KOPT-K1 (cell line): ENCODE results near the gene POLR1G.
"Not testable (repeated sequence)": the region's sequence is repeated elsewhere in the genome, so short reads cannot be mapped to it uniquely, and the experiment has no call there.

Experiments
- H3K27ac ChIP-seq: fragments of 200-600 bp; sonication (generic); 2 replicates; pipeline ENCODE4 v1.5.1; 2016; ENCODE audit warnings: antibody characterized with exemption, mild to moderate bottlenecking, low read depth, low read length; ENCODE audit not compliant: poor library complexity, severe bottlenecking
- H3K36me3 ChIP-seq: fragments of 200-600 bp; sonication (generic); 2 replicates; pipeline ENCODE4 v1.5.1; 2017; ENCODE audit warnings: antibody characterized with exemption, mild to moderate bottlenecking, low read length, moderate library complexity; ENCODE audit not compliant: insufficient read depth
- H3K9me3 ChIP-seq: fragments of 200-600 bp; sonication (generic); 2 replicates; pipeline ENCODE4 v1.5.1; 2017; ENCODE audit warnings: antibody characterized with exemption, low read length, mild to moderate bottlenecking; ENCODE audit not compliant: insufficient read depth, poor library complexity, severe bottlenecking

The POLR1G gene

DNA sequence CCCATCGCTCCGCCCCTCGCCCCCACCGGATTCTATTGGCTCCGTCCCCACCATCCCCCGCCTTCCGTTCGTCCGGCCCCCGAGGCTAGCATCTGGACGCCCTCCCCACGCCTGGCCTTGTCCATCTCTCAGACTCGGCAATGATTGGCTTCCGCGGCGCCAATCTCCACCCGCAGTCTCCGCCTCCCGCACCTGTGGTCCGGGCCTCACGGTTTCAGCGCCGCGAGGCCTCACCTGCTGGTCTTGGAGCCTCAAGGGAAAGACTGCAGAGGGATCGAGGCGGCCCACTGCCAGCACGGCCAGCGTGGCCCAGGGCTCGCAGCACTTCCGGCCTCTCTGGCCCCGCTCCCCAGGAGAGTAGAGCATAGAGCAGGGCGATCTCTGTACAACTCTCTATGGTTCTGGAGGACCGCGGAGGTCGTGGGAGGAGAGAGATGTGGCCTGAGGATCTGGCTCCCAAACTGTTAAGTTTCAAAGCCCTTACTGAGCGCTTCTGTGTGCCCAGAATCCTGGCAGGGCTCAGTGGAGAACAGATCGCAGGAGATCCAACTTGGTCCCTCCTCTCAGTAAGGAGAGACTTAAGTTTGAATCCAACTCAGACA, 17.2 kb downstream of the POLR1G start, which contains the start of gene ERCC1:
Gene ERCC1, minus strand, starts transcription at position 329 of the 602 bp plus-strand sequence. CDS start 543 bp downstream, outside the sequence.
- Histone ChIP-seq H3K27ac (peak within 1 kb of the TSS; percentile 74), H3K36me3 (peaks cover 22% of the 10 kb centered on the region; the same call in 1 of the 2 replicates), H3K9me3 (no peaks in the 10 kb centered on the region)

DNA sequence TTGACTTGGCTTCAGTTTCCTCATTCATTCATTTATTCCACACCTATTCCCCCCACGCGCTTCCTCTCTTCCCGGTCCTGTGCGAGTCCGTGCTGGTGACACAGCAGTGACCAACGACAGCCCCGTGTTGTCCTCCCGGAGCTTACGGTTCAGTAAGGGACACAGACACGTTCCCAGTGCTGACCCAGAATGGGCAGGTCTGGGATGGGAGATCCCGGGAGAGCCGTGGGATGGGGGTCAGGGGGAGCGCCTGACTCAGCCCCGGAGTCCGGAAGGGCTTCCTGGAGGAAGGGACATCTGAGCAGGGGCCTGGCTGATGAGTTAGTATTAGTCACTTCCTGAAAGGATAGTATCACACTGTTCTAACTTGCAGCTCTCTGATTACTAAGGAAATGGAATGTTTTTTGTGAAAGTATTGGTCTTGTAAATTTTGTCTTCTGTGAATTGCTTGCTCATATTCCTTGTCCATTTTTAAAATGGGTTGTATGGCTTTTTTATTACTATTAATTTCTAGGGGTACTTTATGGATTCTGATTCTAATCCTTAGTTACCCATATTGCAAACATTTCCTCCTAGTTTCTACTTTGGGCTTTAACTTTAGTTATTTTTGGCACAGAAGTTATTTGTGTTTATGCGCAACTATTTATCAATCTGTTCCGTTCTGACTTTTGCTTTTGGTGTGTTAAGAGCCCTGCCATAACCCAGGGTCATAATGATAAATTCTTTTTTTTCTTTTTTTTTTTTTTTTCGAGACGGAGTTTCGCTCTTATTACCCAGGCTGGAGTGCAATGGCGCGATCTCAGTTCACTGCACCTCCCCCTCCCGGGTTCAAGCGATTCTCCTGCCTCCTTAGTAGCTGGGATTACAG, 18.0 kb downstream of the POLR1G start:
- Histone ChIP-seq H3K27ac (peak overlapping the region; percentile 74), H3K36me3 (peaks cover 15% of the 10 kb centered on the region; the same call in 1 of the 2 replicates), H3K9me3 (no peaks in the 10 kb centered on the region)

DNA sequence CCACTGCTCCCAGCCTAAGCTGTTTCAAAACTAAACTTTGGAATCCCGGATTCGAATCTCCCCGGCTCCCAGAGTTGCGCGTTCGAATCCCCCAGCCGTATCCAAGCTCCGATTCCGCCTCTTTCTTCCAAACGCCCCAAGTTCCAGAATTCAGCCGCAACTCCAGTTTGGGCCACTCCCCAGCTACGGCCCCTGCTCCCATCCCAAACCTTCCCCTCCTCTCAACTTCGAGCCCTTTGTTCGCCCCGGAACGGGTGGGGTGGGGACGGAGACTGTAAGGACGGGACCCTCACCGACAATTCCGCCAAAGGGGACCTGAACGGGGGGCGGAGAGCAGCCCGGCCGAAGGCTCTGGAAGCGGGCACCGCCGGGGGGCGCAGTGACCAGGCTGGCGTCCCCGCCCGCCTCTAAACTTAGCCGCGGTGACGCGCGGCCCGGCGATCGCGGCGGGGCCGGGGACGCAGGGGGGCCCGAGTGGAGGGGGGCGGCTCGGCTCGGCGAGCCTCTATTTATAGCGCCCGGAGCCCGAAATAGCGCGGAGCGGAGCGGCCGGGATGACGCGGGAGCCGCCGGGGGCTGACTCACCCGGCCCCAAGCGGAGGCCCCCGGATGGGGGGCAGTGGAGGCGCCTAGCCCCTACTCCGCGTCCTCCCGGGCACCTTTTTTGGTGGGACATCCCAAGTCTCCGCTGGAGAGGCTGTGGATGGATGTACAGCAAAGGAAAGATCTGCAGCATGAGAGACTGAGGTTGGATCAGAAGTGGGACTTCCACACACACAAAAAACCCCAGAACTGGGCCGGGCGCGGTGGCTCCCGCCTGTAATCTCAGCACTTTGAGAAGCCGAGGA, 22.2 kb downstream of the POLR1G start:
- no peaks in the 10 kb centered on the region for H3K9me3 ChIP-seq
- H3K36me3 ChIP-seq, result no peaks in the 10 kb centered on the region
- no peak overlapping the region for H3K27ac ChIP-seq

DNA sequence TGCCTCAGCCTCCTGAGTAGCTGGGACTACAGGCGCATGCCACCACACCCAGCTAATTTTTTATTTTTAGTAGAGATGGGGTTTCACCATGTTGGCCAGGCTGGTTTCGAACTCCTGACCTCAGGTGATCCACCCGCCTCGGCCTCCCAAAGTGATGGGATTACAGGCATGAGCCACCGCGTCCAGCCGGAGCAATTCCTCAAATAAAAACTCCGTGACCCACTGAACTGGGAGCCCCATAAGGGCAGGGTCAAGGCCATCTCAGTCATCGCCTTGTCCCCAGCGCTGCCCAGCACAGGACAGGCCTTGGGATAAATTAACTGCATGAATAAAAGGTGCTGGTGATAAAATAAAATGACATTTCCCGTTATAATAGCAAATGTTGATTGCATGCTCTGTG, 23.5 kb downstream of the POLR1G start:
- not testable (repeated sequence) for H3K36me3 ChIP-seq, H3K9me3 ChIP-seq, H3K27ac ChIP-seq

DNA sequence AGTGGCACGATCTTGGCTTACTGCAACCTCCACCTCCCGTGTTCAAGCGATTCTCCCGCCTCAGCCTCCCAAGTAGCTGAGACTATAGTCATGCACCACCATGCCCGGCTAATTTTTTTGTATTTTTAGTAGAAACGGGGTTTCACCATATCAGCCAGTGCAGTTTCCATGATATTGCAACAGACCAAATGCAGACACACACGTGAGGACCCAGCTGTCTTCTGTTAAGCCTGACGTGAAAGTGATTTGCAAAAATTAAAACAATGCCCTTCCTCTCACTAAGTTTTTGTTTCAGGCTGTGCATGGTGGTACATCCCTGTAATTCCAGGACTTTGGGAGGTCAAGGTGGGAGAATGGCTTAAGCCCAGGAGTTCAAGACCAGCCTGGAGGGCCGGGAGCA, 24.6 kb downstream of the POLR1G start:
- not testable (repeated sequence) for H3K36me3 ChIP-seq, H3K9me3 ChIP-seq, H3K27ac ChIP-seq

DNA sequence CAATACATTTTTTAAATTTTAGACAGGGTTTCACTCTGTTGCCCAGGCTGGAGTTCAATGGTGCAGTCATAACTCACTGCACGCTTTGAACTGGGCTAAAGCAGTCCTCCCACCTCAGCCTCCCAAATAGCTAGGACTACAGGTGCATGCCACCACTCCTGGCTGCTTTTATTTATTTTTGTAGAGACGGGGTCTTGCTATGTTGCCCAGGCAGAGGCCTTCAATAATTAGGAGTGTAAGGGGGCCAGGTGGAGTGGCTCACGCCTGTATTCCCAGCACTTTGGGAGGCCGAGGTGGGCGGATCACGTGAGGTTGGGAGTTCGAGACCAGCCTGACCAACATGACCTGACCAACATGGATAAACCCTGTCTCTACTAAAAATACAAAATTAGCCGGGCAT, 26.1 kb downstream of the POLR1G start:
- not testable (repeated sequence) for H3K36me3 ChIP-seq, H3K9me3 ChIP-seq, H3K27ac ChIP-seq

DNA sequence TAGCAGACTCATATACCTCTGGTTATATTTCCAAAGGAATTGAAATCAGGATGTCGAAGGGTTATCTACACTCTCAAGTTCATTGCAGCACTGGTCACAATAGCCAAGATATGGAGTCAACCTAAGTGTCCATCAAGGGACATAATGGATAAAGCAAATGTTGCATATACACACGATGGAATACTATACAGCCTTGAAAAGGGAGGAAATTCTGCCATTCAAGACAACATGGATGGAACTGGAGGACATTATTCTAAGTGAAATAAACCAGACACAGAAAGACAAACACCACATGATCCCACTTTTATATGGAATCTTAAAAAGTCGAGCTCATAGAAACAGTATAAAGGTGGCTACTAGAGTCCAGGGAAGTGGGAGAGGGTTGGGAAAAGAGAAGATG, 30.9 kb downstream of the POLR1G start:
- no peak overlapping the region for H3K27ac ChIP-seq
- H3K36me3 ChIP-seq, result no peaks in the 10 kb centered on the region
- H3K9me3 ChIP-seq, result no peaks in the 10 kb centered on the region

DNA sequence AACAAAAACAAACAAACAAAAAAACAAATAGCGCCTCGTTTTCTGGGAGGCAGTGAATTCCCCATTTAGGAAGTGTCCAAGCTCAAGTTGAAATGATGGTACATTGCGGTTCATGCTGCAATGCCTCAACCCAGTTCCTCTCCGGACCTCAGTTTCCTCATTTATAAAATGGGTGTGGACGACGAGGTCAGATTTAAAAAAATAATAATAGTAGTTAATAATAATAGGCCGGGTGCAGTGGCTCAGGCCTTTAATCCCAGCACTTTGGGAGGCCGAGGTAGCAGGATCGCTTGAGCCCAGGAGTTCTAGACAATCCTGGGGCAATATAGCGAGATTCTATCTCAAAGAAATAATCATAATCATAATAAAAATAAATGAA, 32.7 kb downstream of the POLR1G start:
- Histone ChIP-seq H3K27ac (no peak overlapping the region), H3K9me3 (no peaks in the 10 kb centered on the region), H3K36me3 (no peaks in the 10 kb centered on the region)

DNA sequence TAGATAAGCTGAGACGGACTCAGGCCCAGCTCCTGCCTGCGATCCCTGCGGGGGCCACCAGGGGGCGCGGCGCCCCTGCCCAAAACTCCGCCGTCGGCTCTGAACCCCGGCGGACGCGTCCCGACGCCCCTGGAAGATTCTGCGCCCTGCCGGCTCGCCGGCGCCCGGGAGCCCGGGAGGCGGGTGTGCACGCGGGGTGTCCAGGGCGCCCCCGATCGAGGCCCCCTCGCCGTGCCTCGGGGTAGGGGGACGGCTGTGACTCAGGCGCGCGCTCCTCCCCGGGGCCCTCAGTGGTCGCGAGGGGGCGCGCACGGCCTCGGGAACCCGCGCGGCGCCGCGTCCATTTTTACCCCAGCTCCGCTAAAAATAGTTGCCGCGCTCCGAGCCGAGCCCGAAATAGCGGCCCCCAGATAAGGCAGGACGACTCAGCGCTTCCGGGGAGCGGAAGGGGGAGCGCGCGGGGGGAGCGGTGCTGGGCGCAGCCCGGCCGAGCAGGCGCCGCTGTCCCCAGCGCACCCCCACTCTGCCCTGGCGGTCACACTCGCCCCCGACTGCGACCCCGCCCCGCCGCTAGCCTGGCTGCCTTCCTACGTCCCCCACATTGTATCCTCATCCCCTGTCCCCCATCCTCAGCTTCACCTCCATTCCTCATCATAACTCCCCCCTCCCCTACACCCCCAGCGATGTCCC, 33.3 kb downstream of the POLR1G start:
- H3K27ac ChIP-seq, result peak overlapping the region; percentile 31
- H3K9me3 ChIP-seq, result no peaks in the 10 kb centered on the region
- no peaks in the 10 kb centered on the region for H3K36me3 ChIP-seq

DNA sequence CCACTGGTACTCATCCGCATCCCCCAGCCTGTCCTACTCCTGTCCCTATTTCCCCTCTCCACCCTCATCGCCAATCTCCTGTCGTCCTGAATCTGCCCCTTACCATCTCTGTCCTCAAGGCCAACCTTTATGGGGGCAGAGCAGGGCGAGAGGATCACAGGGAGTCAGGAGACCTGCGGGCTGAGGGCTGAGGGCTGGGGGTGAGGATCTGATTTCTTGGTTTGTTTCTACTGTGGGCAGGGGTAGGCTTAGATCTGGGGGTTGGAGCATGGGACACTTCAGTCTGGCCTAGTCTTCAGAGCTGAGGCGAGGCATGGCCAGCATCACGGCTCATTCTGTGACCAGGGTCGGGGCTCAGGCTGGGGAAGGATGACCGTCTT, 33.8 kb downstream of the POLR1G start:
- Histone ChIP-seq H3K27ac (no peak overlapping the region), H3K36me3 (no peaks in the 10 kb centered on the region), H3K9me3 (no peaks in the 10 kb centered on the region)

DNA sequence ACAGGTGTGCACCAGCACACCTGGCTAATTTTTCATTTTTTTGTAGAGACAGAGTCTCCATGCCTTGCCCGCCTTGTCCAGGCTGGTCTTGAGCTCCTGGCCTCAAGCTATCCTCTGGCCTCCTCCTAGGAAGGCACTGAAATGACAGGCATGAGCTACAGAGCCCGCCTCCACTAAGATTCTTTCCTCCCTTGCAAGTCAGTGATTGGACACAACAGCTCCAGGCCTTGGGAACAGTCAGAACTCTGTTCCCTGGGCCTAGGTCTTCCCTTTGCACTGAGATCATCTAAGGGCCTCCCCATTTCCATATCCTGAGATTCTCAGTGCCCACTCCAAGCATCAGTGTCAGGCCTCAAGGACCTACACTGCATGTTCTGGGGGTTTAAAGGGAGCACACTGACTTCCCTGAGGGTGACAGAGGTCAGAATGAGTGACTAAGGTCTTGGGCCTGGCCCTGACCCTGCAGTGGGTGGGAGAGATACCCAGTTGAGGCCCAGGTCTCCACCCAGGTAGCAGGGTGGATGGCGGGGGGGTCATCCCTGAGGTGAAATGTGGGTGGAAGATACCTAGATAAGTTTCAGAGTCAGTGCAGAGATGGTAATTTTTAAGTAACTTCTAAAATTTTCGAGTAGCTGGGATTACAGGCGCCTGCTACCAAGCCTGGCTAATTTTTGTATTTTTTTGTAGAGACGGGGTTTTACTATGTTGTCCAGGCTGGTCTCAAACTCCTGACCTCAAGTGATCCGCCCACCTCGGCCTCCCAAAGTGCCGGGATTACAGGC, 34.6 kb downstream of the POLR1G start:
- H3K9me3 ChIP-seq, result no peaks in the 10 kb centered on the region
- no peak overlapping the region for H3K27ac ChIP-seq
- no peaks in the 10 kb centered on the region for H3K36me3 ChIP-seq

DNA sequence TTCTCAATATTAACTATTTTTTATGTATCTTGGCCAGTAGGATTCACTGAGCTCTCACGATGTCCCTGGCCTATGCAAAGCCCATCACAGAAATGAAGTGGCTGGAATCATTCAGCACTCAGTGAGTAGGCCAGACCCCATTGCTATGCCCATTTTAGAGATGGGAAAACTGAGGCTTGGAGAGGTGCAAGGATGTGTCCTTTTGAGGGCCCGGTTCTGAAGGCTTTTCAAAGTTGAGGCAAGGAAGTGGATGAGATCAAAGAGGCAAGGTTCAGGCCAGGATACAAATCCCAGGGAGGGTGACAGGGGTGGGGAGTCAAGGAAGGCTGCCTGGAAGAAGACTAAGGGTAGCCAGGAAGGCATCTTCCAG, 35.9 kb downstream of the POLR1G start:
- H3K27ac ChIP-seq, result no peak overlapping the region

DNA sequence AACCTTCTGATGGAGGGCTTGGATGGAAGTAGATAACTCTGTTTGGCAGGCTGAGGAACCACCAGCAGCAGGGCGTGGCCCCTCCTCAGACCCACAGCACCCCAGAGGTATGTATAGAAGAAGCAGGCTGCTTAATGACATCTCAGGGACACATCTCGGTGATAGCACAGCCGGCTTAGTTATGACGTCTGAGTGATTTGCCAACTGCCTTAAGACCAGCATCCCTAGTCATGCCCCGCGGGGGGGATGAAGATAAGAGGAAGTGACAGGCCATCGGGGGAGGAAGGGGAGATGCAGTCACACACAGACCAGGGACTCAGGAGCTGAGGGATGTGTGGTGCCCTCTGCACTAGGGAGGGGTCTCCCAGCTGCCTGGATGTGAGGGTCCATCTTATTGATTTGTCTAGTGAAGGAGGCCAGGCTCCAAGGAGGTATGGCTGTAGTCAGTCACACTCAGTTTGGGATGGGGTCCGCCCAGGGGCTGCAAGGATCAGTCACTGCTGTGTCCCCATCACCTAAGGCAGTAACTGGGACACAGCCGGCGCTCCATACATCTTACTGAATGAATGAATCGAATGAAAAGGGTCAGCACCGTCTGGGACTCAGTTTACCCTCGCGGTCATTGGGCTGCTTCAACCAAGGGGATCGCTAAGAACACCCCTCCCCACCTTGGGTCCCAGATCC, 36.5 kb downstream of the POLR1G start:
- no peak overlapping the region for H3K27ac ChIP-seq

More for the DNA sequence above, 35.9 kb downstream of the POLR1G start:
- Histone ChIP-seq H3K36me3 (no peaks in the 10 kb centered on the region), H3K9me3 (no peaks in the 10 kb centered on the region)

More for the DNA sequence above, 36.5 kb downstream of the POLR1G start:
- Histone ChIP-seq H3K9me3 (no peaks in the 10 kb centered on the region), H3K36me3 (no peaks in the 10 kb centered on the region)
